AG09319 (cell line): ENCODE results near the gene WDR93.

Source experiments
- DNase-seq: peaks from one replicate; pipeline ENCODE4 v3.0.0-alpha.2; 2010; ENCODE audit warnings: low read depth; ENCODE audit errors: extremely low read depth
- CTCF ChIP-seq: IDR thresholded peaks from 2 replicates; pipeline ENCODE4 v1.5.1; 2011; ENCODE audit warnings: low read depth, mild to moderate bottlenecking, inconsistent platforms, low read length, moderate library complexity

WDR93 gene

DNA sequence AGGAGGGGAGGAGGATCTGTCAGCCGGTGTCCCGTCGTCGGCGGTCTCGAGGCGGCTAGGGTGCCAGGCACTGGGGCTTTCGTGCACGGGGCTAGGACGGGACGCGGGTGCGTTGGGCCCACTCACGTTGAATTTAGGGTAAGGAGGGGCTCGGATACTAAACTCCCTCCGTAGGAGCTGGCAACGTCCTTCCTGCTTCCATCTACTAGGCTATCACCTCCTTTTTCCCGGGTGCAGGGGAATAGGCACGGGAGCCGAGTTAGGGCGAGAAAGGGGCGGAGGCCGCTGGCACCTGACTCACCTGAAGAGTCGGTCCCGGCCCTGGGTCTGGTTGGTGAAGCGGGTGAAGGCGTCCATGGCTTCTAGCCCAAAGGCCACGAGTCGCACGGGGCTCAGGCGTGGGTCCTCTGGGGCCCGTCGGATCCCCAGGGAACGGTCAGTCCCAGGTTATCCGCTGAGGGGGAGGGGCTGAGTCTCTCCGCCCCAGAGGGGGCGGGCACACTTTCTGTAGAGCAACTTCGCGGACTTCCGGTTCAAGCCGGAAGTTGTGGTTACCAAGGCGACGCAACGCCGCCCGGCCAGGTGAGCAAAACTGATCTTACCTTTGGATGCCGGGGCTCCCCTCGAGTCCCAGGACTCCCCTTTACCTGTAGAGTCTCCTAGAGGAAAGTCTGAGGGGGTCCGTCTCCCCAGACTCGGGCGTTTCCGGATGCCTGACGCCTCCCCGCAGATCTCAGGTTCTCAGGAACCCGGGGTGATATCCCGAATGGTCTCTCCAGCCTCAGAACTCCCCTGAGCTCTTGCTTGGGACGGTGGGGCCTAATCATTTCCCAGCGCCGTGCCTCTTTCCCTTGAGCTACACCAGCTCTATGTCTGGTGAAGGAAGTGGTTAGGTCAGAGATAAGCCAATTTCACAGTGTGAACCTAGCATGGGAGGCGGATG lies at the start of gene WDR93, which contains the start of gene PEX11A:
WDR93 (plus strand) TSS at position 536 of the 943 bp plus-strand sequence. CDS start 10,936 bp downstream, outside the sequence.
PEX11A (minus strand) TSS at position 479 of the 943 bp plus-strand sequence; CDS start at position 357, 122 bp downstream.
- no peak for TF ChIP-seq CTCF
- DNase-seq: peak; percentile 20

DNA sequence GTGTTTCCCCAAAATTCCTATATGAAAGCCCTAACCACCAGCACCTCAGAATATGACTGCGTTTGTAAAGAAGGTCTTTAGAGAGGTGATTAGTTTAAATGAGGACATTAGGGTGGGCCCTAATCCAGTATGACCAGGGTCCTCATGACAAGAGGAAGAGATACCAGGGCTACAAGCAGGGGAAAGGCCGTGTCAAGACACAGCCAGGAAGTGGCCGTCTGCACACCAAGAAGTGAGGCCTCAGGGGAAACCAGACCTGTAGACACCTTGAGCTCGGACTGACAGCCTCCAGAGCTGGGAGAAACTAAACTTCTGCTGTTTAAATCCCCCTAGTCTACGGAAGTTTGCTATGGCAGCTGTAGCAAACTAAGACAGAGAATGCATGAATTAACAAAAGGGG lies 49.6 kb upstream of the WDR93 start:
- no peak for TF ChIP-seq CTCF
- no peak for DNase-seq

- DNase-seq: no peak
- TF ChIP-seq CTCF: no peak
Observed at GRCh38 chr15:89642106-89642505, 48.5 kb upstream of the WDR93 start.

- TF ChIP-seq CTCF: no peak
- DNase-seq: no peak
Observed at GRCh38 chr15:89645680-89646079, 44.9 kb upstream of the WDR93 start.

- no peak for DNase-seq
Observed at GRCh38 chr15:89646416-89647141, 44.0 kb upstream of the WDR93 start.

GRCh38 chr15:89647191-89647851 lies 43.3 kb upstream of the WDR93 start:
- peak; percentile 94 for TF ChIP-seq CTCF
- DNase-seq: no peak

More at GRCh38 chr15:89646416-89647141, 44.0 kb upstream of the WDR93 start:
- no peak for TF ChIP-seq CTCF
